SU-DHL-6 (cell line): ENCODE measurements around the gene EPHA3.

Experiments used
- EZH2phosphoT487 ChIP-seq: fragments of 200-600 bp; sonication (generic), shearing (Covaris generic); conservative IDR thresholded peaks from 2 replicates; pipeline ENCODE4 v1.6.1; 2018; ENCODE audit warnings: mild to moderate bottlenecking, antibody characterized with exemption, low read length, moderate library complexity, mixed read lengths
- TF ChIP-seq, protein P1 (sequence below): fragments of 200-600 bp; sonication (generic); IDR thresholded peaks from one replicate; pipeline ENCODE4 v1.5.1; 2017; ENCODE audit warnings: antibody characterized with exemption, mild to moderate bottlenecking, low read length, moderate library complexity; ENCODE audit not compliant: insufficient read depth, poor library complexity, severe bottlenecking

DNA sequence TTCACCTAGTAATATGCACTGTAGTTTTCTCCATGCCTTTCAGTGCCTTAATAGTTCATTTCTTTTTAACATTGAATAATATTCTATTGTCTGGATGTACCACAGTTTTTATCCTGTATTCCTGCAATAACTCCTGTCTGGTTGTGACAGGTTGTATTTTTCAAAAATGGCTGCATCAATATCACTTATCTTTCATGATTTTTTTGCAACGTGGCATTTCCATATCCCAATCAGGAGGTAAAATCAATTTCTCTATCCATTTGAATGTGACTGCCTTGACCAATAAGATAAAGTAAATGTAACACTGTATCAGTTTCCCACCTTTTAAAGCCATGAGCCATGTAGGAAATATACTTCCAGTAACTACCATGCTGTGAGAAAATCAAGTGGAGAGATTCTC, 27.5 kb upstream of the EPHA3 start:
- TF ChIP-seq, protein P1, sequence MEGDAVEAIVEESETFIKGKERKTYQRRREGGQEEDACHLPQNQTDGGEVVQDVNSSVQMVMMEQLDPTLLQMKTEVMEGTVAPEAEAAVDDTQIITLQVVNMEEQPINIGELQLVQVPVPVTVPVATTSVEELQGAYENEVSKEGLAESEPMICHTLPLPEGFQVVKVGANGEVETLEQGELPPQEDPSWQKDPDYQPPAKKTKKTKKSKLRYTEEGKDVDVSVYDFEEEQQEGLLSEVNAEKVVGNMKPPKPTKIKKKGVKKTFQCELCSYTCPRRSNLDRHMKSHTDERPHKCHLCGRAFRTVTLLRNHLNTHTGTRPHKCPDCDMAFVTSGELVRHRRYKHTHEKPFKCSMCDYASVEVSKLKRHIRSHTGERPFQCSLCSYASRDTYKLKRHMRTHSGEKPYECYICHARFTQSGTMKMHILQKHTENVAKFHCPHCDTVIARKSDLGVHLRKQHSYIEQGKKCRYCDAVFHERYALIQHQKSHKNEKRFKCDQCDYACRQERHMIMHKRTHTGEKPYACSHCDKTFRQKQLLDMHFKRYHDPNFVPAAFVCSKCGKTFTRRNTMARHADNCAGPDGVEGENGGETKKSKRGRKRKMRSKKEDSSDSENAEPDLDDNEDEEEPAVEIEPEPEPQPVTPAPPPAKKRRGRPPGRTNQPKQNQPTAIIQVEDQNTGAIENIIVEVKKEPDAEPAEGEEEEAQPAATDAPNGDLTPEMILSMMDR = no peak
- TF ChIP-seq EZH2phosphoT487 = no peak
